Endodermal cell (in vitro differentiated cells): ENCODE results near the gene TMEM185B. TPM values are rescaled to one million over a fixed set of nuclear protein-coding genes. Genes with fewer than 3 reads are reported as not detected.

Experiments
- DNase-seq: peaks from one replicate; pipeline ENCODE4 v3.0.0-alpha.2; 2017
- H3K27ac ChIP-seq: 2 replicates; pipeline ENCODE4 v1.5.1; 2013; ENCODE audit warnings: mild to moderate bottlenecking, low read depth, low read length, moderate library complexity
- H3K27me3 ChIP-seq: 2 replicates; pipeline ENCODE4 v1.6.1; 2013; ENCODE audit warnings: mild to moderate bottlenecking, low read length, moderate library complexity; ENCODE audit not compliant: insufficient read depth, control insufficient read depth, poor library complexity, severe bottlenecking
- H3K36me3 ChIP-seq: 2 replicates; pipeline ENCODE4 v1.7.0; 2013; ENCODE audit warnings: mild to moderate bottlenecking, low read length, moderate library complexity; ENCODE audit not compliant: control insufficient read depth, insufficient read depth
- H3K4me1 ChIP-seq: one replicate; pipeline ENCODE4 v1.7.0; 2013; ENCODE audit warnings: low read length; ENCODE audit not compliant: control insufficient read depth, insufficient read depth
- H3K4me3 ChIP-seq: 2 replicates; pipeline ENCODE4 v1.5.1; 2013; ENCODE audit warnings: mild to moderate bottlenecking, low read length, moderate library complexity
- H3K9ac ChIP-seq: 2 replicates; pipeline ENCODE4 v1.6.1; 2013; ENCODE audit warnings: mild to moderate bottlenecking, low read length, moderate library complexity; ENCODE audit not compliant: poor library complexity, severe bottlenecking; ENCODE audit errors: extremely low read depth
- H3K9me3 ChIP-seq: 2 replicates; pipeline ENCODE4 v1.6.1; 2013; ENCODE audit warnings: mild to moderate bottlenecking, low read length, moderate library complexity; ENCODE audit not compliant: control insufficient read depth
- H3K27ac Mint-ChIP-seq: 2 replicates; pipeline ENCODE4 v1.8.0; 2020; ENCODE audit warnings: mixed read lengths
- H3K27me3 Mint-ChIP-seq: 2 replicates; pipeline ENCODE4 v1.8.0; 2021; ENCODE audit warnings: mild to moderate bottlenecking, mixed read lengths; ENCODE audit not compliant: insufficient read depth
- H3K36me3 Mint-ChIP-seq: 2 replicates; pipeline ENCODE4 v1.8.0; 2020; ENCODE audit warnings: low read depth, mixed read lengths
- H3K4me1 Mint-ChIP-seq: 2 replicates; pipeline ENCODE4 v1.8.0; 2020; ENCODE audit warnings: mixed read lengths
- H3K4me3 Mint-ChIP-seq: 2 replicates; pipeline ENCODE4 v1.8.0; 2020; ENCODE audit warnings: mild to moderate bottlenecking, moderate library complexity, mixed read lengths
- H3K9me3 Mint-ChIP-seq: 2 replicates; pipeline ENCODE4 v1.8.0; 2020; ENCODE audit warnings: mild to moderate bottlenecking, mixed read lengths
- CTCF ChIP-seq: fragments of 200-600 bp; sonication (generic); conservative IDR thresholded peaks from 2 replicates; pipeline ENCODE4 v1.5.0; 2021; ENCODE audit warnings: antibody characterized with exemption, mild to moderate bottlenecking
- WGBS, 2 experiments: methylation state at CpG; one replicate each; pipeline versions ENCODE4 v1.1.5 to v1.1.7; 2013; ENCODE audit warnings: missing lambda C conversion rate in 2 of 2, mixed read lengths in 1 of 2; ENCODE audit not compliant: insufficient coverage in 1 of 2, insufficient read length in 1 of 2; 5-methylcytosine and 5-hydroxymethylcytosine counted together
- total RNA-seq, 2 donors: library from RNA; stranded (reverse); fragmentation: NEBNext Ultra II Directional in 1 of 2; extraction: Animal tissue kit (Norgen Biotek cat#: 25700) in 1 of 2; gene quantifications; 2 replicates in 1 of 2; 3 replicates in 1 of 2; pipeline ENCODE4 v1.2.1, GENCODE V29; 2021

The TMEM185B gene
- total RNA-seq, 2 donors from 2014 or later = 19.5 to 22.9 TPM

- Histone ChIP-seq H3K4me3 (no peak overlapping the region), H3K9me3 (no peaks in the 10 kb centered on the region), H3K27ac (no peak overlapping the region), H3K4me1 (peaks cover 5% of the 10 kb centered on the region), H3K36me3 (peaks cover 34% of the 10 kb centered on the region), H3K27me3 (no peaks in the 10 kb centered on the region), H3K9ac (no peak overlapping the region)
- peak; percentile 80 for DNase-seq
- Mint-ChIP-seq H3K27ac (no peak overlapping the region), H3K4me1 (peaks cover 10% of the 10 kb centered on the region), H3K27me3 (no peaks in the 10 kb centered on the region), H3K4me3 (no peak overlapping the region), H3K9me3 (no peaks in the 10 kb centered on the region), H3K36me3 (peaks cover 12% of the 10 kb centered on the region)
- WGBS, 2 experiments = 80 to 83% methylated on average over 1 to 3 of the region's 3 CpGs
- no peak for TF ChIP-seq CTCF
Measured at GRCh38 chr2:120180066-120180465, 43.1 kb downstream of the TMEM185B start.

GRCh38 chr2:120179396-120179795, 43.8 kb downstream of the TMEM185B start:
- no peaks in the 10 kb centered on the region for H3K9me3 ChIP-seq
- H3K27ac Mint-ChIP-seq = peak overlapping the region; percentile 64

GRCh38 chr2:120177973-120178372, 45.2 kb downstream of the TMEM185B start:
- no peak for TF ChIP-seq CTCF
- no peak for DNase-seq

More at GRCh38 chr2:120179396-120179795, 43.8 kb downstream of the TMEM185B start:
- no peak overlapping the region for H3K27ac ChIP-seq
- no peak for TF ChIP-seq CTCF
- H3K9me3 Mint-ChIP-seq = no peaks in the 10 kb centered on the region
- peaks cover 10% of the 10 kb centered on the region for H3K4me1 Mint-ChIP-seq
- peaks cover 12% of the 10 kb centered on the region for H3K36me3 Mint-ChIP-seq
- no peak overlapping the region for H3K4me3 Mint-ChIP-seq
- H3K9ac ChIP-seq = no peak overlapping the region
- no peaks in the 10 kb centered on the region for H3K27me3 Mint-ChIP-seq
- no peak overlapping the region for H3K4me3 ChIP-seq
- DNase-seq = no peak
- H3K36me3 ChIP-seq = peaks cover 34% of the 10 kb centered on the region
- 93% methylated on average over 3 of the region's 3 CpGs; no CpG with 5 or more reads in 1 of the 2 experiments for WGBS, 2 experiments
- peaks cover 5% of the 10 kb centered on the region for H3K4me1 ChIP-seq
- no peaks in the 10 kb centered on the region for H3K27me3 ChIP-seq

More at GRCh38 chr2:120177973-120178372, 45.2 kb downstream of the TMEM185B start:
- Mint-ChIP-seq H3K36me3 (peaks cover 12% of the 10 kb centered on the region), H3K4me3 (no peak overlapping the region), H3K4me1 (peaks cover 10% of the 10 kb centered on the region), H3K27me3 (no peaks in the 10 kb centered on the region), H3K27ac (no peak overlapping the region), H3K9me3 (no peaks in the 10 kb centered on the region)
- WGBS, 2 experiments = 87 to 91% methylated on average over 7 of the region's 7 CpGs
- H3K36me3 ChIP-seq = peaks cover 34% of the 10 kb centered on the region
- H3K4me3 ChIP-seq = no peak overlapping the region
- no peaks in the 10 kb centered on the region for H3K9me3 ChIP-seq
- H3K9ac ChIP-seq = no peak overlapping the region
- H3K4me1 ChIP-seq = peaks cover 5% of the 10 kb centered on the region
- no peaks in the 10 kb centered on the region for H3K27me3 ChIP-seq
- H3K27ac ChIP-seq = no peak overlapping the region
